Thyroid gland (tissue), 4 donors: Measurements from ENCODE around the gene ATAD2B.

Experiments
- POLR2A ChIP-seq, 2 donors: fragments of 450-650 bp; IDR thresholded peaks; one replicate each; pipeline ENCODE4 v1.6.1; 2017; ENCODE audit warnings: antibody characterized with exemption in 2 of 2, mild to moderate bottlenecking in 2 of 2, moderate library complexity in 1 of 2
- TF ChIP-seq, protein P1 (sequence below), 6 experiments: fragments of 200-600 bp in 3 of 6; fragments of 450-650 bp in 3 of 6; sonication (generic) in 3 of 6; IDR thresholded peaks; one replicate each; pipeline ENCODE4 v1.5.1; 2016 to 2019; ENCODE audit warnings: antibody characterized with exemption in 6 of 6, mild to moderate bottlenecking in 2 of 6, inconsistent platforms in 1 of 6, moderate library complexity in 1 of 6

DNA sequence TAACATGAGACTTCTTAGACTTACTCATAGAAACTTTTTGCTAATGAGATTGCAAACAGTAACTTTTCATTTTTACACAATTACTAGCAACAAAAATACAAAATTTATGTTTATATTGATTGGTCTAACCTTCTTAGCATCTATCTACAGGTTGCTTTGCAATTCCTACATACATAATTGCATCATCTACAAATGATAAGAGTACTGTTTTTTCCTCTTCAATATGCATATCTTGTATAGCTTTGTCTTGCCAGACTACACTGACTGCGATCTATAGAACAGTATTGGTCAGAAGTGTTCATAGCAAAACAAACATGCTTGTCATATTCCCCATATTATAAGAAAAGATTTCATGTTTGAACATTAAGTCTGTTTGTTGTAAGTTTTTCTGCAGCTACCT lies 87.9 kb downstream of the ATAD2B start:
- TF ChIP-seq, protein P1, sequence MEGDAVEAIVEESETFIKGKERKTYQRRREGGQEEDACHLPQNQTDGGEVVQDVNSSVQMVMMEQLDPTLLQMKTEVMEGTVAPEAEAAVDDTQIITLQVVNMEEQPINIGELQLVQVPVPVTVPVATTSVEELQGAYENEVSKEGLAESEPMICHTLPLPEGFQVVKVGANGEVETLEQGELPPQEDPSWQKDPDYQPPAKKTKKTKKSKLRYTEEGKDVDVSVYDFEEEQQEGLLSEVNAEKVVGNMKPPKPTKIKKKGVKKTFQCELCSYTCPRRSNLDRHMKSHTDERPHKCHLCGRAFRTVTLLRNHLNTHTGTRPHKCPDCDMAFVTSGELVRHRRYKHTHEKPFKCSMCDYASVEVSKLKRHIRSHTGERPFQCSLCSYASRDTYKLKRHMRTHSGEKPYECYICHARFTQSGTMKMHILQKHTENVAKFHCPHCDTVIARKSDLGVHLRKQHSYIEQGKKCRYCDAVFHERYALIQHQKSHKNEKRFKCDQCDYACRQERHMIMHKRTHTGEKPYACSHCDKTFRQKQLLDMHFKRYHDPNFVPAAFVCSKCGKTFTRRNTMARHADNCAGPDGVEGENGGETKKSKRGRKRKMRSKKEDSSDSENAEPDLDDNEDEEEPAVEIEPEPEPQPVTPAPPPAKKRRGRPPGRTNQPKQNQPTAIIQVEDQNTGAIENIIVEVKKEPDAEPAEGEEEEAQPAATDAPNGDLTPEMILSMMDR (IDR thresholded peaks at IDR 0.05): no peak
- no peak for TF ChIP-seq POLR2A (IDR thresholded peaks at IDR 0.05)
